Osteocyte (in vitro differentiated cells): Measurements from ENCODE around the gene RPS17. TPM values are rescaled to one million over a fixed set of nuclear protein-coding genes. Genes with fewer than 3 reads are reported as not detected.

ENCODE experiments used
- DNase-seq: peaks from one replicate; pipeline ENCODE4 v3.0.0; 2021; ENCODE audit warnings: mixed read lengths; ENCODE audit not compliant: unreplicated experiment; ENCODE audit errors: extremely low spot score
- H3K27ac Mint-ChIP-seq: one replicate; pipeline ENCODE4 v1.8.0; 2021; ENCODE audit warnings: mild to moderate bottlenecking, mixed read lengths; ENCODE audit not compliant: unreplicated experiment
- H3K27me3 Mint-ChIP-seq: one replicate; pipeline ENCODE4 v1.8.0; 2021; ENCODE audit warnings: mixed read lengths; ENCODE audit not compliant: unreplicated experiment
- H3K36me3 Mint-ChIP-seq: one replicate; pipeline ENCODE4 v1.8.0; 2021; ENCODE audit warnings: mixed read lengths; ENCODE audit not compliant: unreplicated experiment
- H3K4me1 Mint-ChIP-seq: one replicate; pipeline ENCODE4 v1.8.0; 2021; ENCODE audit warnings: mixed read lengths; ENCODE audit not compliant: unreplicated experiment
- H3K4me3 Mint-ChIP-seq: one replicate; pipeline ENCODE4 v1.8.0; 2021; ENCODE audit warnings: mild to moderate bottlenecking, moderate library complexity, mixed read lengths; ENCODE audit not compliant: unreplicated experiment
- H3K9me3 Mint-ChIP-seq: one replicate; pipeline ENCODE4 v1.8.0; 2021; ENCODE audit warnings: mixed read lengths; ENCODE audit not compliant: unreplicated experiment
- long read RNA-seq: library from polyadenylated mRNA; unstranded; transcript quantifications from one replicate; pipeline ENCODE4 v2.0.0, GENCODE V29; 2021
- total RNA-seq: library from RNA; stranded (reverse); gene quantifications from 2 replicates; pipeline ENCODE4 v1.2.1, GENCODE V29; 2021
- TF ChIP-seq, protein P1 (sequence below): fragments of 200-600 bp; sonication (generic); IDR thresholded peaks from 2 replicates; pipeline ENCODE4 v1.5.0; 2021; ENCODE audit warnings: antibody characterized with exemption, mild to moderate bottlenecking, moderate library complexity

RPS17 gene
- total RNA-seq: 1,272 and 1,309 TPM in 2 replicates
- long read RNA-seq, transcript RPS17-210 (5 exons, 488 nt): major isoform, 510 of 517 reads
- long read RNA-seq, partial matches to known transcripts: 1 of 517 reads
- long read RNA-seq, other reads (novel, unspliced or antisense): 1 of 517 reads

DNA sequence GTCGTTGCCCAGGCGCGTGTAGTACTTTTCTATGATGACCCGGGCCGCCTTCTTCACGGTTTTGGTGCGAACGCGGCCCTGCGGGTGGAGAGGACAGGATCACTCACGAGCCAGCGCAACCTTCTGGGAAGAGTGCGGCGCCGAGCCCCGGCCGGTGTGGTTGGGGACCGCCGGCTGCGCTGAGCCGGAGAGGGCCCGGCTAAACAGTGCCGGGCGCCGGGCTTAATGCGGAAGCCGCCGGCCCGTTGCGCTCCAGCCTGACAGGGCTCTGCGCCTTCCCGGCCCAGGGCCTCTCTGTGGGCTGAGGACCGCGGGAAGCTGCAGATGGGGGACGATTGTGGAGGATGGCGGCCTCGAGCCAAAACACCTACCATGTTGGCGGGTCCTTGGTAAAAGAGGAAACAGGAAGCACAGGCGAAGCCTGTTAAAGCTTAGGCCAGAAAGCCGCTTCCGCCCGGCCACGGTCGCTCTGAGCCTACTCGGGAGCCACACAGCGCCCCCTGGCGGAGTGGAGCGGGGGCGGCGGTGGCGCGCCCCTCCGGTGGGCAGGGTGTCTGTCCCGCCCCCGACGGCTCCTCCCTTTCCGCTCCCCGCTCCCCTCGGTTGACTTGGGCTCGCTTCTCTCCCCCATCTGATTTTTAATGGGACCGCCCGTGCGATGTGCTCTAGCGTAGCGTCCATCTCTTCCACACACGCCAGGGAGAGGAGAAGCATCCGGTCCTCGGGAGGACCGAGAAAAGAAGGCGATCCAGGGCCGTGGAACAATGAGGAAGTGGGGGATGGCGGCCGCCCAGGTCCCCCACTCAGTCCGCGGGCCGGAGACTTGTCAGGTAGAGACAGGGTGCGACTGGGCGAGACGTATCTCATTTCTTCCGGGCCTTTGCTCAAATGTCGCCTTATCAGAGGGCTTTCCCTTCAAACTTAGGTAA lies at the start of gene RPS17:
Gene RPS17, minus strand, starts transcription at position 403 of the 929 bp plus-strand sequence. Its CDS starts 29 bp downstream, at position 374.
- H3K4me3 Mint-ChIP-seq: peak within 1 kb of the TSS; percentile 96
- H3K27ac Mint-ChIP-seq: peak within 1 kb of the TSS; percentile 98
- H3K36me3 Mint-ChIP-seq: peaks cover 27% of the 10 kb centered on the region
- peaks cover 30% of the 10 kb centered on the region for H3K4me1 Mint-ChIP-seq
- peaks cover 5% of the 10 kb centered on the region for H3K27me3 Mint-ChIP-seq
- DNase-seq: peak; percentile 99
- H3K9me3 Mint-ChIP-seq: no peaks in the 10 kb centered on the region
- TF ChIP-seq, protein P1, sequence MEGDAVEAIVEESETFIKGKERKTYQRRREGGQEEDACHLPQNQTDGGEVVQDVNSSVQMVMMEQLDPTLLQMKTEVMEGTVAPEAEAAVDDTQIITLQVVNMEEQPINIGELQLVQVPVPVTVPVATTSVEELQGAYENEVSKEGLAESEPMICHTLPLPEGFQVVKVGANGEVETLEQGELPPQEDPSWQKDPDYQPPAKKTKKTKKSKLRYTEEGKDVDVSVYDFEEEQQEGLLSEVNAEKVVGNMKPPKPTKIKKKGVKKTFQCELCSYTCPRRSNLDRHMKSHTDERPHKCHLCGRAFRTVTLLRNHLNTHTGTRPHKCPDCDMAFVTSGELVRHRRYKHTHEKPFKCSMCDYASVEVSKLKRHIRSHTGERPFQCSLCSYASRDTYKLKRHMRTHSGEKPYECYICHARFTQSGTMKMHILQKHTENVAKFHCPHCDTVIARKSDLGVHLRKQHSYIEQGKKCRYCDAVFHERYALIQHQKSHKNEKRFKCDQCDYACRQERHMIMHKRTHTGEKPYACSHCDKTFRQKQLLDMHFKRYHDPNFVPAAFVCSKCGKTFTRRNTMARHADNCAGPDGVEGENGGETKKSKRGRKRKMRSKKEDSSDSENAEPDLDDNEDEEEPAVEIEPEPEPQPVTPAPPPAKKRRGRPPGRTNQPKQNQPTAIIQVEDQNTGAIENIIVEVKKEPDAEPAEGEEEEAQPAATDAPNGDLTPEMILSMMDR: peak; percentile 100

DNA sequence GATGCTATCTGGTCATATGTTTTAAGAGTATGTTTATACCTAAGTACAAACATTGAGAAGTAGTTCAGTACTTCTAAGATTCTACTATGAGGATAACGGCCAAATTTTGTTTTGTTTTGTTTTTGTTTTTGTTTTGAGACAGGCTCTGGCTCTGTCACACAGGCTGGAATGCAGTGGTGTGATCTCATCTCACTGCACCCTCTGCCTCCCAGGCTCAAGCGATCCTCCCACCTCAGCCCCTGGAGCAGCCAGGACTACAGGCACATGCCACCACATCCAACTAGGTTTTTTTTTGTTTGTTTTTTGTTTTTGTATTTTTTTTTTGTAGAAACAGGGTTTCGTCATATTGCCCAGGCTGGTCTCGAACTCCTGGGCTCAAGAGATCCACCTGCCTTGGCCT lies 47.5 kb upstream of the RPS17 start:
- Mint-ChIP-seq H3K27ac (no peak overlapping the region), H3K27me3 (peaks cover 49% of the 10 kb centered on the region), H3K36me3 (no peaks in the 10 kb centered on the region), H3K4me3 (no peak overlapping the region), H3K9me3 (no peaks in the 10 kb centered on the region), H3K4me1 (no peaks in the 10 kb centered on the region)
- TF ChIP-seq, protein P1: no peak
- DNase-seq: no peak

DNA sequence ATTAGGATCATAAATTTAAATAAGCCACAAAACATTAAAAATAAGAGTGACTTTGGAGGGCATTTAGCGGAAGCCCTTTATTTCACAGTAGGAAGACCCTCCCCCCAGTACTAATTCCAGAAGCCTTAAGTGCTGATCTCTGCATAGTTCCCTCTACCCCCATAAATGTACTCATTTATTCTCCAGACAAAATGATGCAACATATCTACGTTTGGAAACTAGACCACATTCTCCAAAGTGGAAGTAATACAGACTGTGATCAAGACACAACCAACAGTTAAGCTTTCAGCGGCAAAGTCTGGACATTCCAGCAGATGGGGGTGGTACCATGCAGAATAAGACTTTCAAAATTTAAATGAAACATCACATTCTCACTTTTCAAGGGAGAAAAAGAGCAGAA lies 44.8 kb upstream of the RPS17 start:
- H3K4me1 Mint-ChIP-seq: no peaks in the 10 kb centered on the region
- no peak for DNase-seq
- no peak overlapping the region for H3K4me3 Mint-ChIP-seq
- H3K27ac Mint-ChIP-seq: no peak overlapping the region
- peaks cover 48% of the 10 kb centered on the region for H3K27me3 Mint-ChIP-seq
- no peaks in the 10 kb centered on the region for H3K36me3 Mint-ChIP-seq
- TF ChIP-seq, protein P1: no peak
- H3K9me3 Mint-ChIP-seq: no peaks in the 10 kb centered on the region

DNA sequence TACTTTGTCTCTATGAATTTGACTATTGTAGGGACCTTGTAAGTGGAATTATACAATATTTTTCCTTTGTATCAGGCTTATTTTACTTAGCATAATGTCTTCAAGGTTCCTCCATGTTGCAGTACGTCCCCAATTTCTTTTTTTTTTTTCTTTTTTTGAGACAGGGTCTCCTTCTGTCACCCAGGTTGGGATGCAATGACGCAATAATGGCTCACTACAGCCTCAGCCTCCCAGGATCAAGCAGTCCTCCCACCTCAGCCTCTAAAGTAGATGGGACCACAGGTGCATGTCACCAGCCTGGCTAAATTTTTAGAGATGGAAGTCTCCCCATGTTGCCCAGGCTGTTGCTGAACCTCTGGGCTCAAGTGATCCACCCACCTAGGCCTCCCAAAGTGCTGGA lies 40.5 kb upstream of the RPS17 start:
- H3K27ac Mint-ChIP-seq: no peak overlapping the region
- no peak for DNase-seq
- H3K4me1 Mint-ChIP-seq: no peaks in the 10 kb centered on the region
- H3K9me3 Mint-ChIP-seq: no peaks in the 10 kb centered on the region
- TF ChIP-seq, protein P1: no peak
- no peaks in the 10 kb centered on the region for H3K36me3 Mint-ChIP-seq
- H3K4me3 Mint-ChIP-seq: no peak overlapping the region
- H3K27me3 Mint-ChIP-seq: peaks cover 24% of the 10 kb centered on the region

DNA sequence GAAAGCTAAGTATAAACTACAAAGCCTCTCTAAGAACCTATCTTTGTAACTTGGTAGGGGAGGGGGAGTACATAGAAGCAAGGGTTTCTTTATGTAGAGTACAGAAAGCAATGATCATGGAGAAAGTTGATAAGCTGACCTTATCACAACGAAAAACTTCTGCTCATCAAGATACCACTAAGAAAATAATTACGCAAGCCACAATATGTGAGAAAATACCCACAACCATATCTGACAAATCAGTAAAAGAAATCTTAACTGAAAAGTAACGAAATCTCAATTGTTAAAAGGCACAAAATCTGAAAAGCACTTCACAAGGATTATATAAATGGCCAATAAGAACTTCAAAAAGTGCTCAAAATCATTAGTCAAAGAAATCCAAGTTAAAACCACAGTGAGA lies 35.1 kb upstream of the RPS17 start:
- H3K27ac Mint-ChIP-seq: no peak overlapping the region
- peaks cover 27% of the 10 kb centered on the region for H3K27me3 Mint-ChIP-seq
- H3K36me3 Mint-ChIP-seq: no peaks in the 10 kb centered on the region
- DNase-seq: no peak
- H3K4me1 Mint-ChIP-seq: peaks cover 5% of the 10 kb centered on the region
- TF ChIP-seq, protein P1: no peak
- no peaks in the 10 kb centered on the region for H3K9me3 Mint-ChIP-seq
- H3K4me3 Mint-ChIP-seq: no peak overlapping the region
